ENCODE data around the gene MMP14. TPM values are rescaled to one million over a fixed set of nuclear protein-coding genes. Genes with fewer than 3 reads are reported as not detected.

Gene MMP14
- total RNA-seq, 2 donors from 2014 or later: 59.1 to 82.8 TPM

DNA sequence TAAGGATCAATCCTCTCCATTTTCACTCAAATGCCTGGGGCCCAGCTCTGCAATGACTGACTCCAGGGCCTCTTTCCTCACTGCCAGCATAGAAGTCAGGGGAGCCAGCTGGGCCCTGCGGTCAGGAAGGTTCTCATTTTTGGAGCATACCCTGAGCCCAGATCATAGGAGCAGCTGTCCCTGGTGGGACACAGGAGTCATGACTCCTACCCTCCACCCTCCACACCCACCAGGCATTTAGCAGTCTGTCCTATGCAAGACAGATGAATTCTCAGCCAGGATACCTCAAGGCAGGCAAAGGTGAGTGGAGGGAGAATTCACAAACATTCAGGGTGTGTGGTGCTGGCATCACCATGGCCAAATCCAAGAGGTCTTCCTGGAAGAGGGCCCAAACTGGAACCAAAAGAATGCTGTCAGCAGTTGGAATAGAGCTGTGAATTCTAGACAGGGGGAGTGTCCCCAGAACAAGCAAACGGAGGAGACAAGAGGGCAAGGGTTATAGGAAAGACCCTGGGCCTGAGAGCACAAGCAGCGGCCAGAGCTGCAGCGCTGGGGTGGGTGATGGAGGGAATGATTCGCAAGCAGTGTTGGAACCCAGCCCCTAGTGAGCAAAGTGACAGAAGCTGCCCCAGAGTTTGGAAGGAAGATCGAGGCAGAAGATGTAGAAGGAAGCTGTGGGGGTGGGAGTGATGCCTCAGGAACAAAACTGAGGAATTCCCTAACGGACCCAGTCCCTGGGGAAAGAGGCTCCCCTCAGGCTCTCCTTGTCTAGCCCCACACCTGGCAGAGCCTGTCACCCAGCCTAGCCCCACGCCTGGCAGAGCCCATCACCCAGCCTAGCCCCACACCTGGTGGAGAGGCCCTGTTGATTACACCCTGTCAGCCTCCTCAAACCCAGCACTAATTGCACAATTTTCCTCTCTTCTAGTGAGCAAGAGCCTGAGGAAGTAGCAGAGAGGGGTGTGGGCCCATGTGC is 42.2 kb downstream of the MMP14 start:
- no peak for DNase-seq
- Histone ChIP-seq H3K27me3 (no peaks in the 10 kb centered on the region), H3K36me3 (peaks cover 37% of the 10 kb centered on the region), H3K4me3 (no peak overlapping the region), H3K9me3 (no peaks in the 10 kb centered on the region), H3K27ac (no peak overlapping the region), H3K4me1 (peaks cover 2% of the 10 kb centered on the region), H3K9ac (ENCODE audit: low read depth in 2 of 2, low read length in 2 of 2) (no peak overlapping the region)
- TF ChIP-seq, protein P1, sequence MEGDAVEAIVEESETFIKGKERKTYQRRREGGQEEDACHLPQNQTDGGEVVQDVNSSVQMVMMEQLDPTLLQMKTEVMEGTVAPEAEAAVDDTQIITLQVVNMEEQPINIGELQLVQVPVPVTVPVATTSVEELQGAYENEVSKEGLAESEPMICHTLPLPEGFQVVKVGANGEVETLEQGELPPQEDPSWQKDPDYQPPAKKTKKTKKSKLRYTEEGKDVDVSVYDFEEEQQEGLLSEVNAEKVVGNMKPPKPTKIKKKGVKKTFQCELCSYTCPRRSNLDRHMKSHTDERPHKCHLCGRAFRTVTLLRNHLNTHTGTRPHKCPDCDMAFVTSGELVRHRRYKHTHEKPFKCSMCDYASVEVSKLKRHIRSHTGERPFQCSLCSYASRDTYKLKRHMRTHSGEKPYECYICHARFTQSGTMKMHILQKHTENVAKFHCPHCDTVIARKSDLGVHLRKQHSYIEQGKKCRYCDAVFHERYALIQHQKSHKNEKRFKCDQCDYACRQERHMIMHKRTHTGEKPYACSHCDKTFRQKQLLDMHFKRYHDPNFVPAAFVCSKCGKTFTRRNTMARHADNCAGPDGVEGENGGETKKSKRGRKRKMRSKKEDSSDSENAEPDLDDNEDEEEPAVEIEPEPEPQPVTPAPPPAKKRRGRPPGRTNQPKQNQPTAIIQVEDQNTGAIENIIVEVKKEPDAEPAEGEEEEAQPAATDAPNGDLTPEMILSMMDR (IDR thresholded peaks at IDR 0.05): no peak
- intact Hi-C loops (cut with DNase I): no loop called here

DNA sequence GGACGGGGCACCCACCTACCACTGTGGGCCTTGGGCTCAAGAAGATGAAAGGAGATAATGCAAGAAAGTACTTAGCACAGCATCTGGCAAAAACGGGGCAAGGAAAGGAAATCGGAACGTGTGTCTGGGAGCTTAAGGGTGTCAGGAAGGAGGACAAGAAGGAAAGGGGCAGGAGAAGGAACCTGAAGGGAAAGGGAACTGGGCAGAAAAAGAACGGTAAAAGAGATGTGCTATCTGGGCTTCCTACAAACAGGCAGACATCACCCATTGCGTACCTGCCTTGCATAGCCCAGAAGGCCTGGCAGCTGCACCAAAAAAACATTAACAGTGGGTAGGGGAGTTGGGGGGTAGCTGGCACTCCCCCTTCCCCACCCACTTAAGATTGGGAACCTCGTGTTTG is 45.7 kb downstream of the MMP14 start:
- Histone ChIP-seq H3K27ac (no peak overlapping the region), H3K27me3 (no peaks in the 10 kb centered on the region), H3K9me3 (no peaks in the 10 kb centered on the region), H3K4me3 (no peak overlapping the region), H3K9ac (ENCODE audit: low read depth in 2 of 2, low read length in 2 of 2) (no peak overlapping the region), H3K4me1 (no peaks in the 10 kb centered on the region), H3K36me3 (peaks cover 8% of the 10 kb centered on the region)
- TF ChIP-seq, protein P1 (IDR thresholded peaks at IDR 0.05): no peak
- no peak for DNase-seq
- intact Hi-C loops (cut with DNase I): no loop called here

DNA sequence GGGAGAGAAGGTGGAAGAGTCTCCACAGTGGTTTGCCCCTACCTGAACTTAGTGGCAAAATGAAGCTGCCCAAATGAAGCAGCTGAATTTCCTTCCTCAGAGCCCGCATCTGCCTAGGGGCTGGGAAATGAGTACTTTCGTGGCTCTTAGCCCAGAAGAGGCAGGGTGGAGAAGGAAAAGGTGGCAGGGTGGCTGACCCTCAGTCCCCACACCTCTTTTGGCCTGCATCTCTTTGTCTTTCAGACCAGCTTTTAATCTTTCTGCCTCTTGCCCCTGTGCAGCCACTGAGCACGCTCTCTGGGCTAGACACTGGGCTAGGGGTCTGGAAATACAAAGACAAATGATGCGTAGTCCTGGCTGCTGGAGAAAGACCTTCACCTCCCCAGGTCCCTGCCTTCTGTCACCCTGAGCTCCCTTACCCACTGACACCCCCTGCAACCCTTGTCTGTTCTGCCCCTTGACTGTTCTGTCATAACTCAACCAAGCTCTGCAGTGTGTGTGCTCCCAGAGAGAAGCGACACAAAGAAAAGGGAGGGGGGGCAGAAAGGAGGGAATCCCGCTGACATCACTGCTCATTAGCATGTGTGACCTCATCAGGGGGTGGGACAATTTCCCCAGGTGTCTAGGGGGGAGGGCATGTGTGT is 46.3 kb downstream of the MMP14 start:
- no peak overlapping the region for H3K9ac ChIP-seq (ENCODE audit: low read depth in 2 of 2, low read length in 2 of 2)
- TF ChIP-seq, protein P1 (IDR thresholded peaks at IDR 0.05): no peak
- intact Hi-C loops (cut with DNase I): no loop called here

DNA sequence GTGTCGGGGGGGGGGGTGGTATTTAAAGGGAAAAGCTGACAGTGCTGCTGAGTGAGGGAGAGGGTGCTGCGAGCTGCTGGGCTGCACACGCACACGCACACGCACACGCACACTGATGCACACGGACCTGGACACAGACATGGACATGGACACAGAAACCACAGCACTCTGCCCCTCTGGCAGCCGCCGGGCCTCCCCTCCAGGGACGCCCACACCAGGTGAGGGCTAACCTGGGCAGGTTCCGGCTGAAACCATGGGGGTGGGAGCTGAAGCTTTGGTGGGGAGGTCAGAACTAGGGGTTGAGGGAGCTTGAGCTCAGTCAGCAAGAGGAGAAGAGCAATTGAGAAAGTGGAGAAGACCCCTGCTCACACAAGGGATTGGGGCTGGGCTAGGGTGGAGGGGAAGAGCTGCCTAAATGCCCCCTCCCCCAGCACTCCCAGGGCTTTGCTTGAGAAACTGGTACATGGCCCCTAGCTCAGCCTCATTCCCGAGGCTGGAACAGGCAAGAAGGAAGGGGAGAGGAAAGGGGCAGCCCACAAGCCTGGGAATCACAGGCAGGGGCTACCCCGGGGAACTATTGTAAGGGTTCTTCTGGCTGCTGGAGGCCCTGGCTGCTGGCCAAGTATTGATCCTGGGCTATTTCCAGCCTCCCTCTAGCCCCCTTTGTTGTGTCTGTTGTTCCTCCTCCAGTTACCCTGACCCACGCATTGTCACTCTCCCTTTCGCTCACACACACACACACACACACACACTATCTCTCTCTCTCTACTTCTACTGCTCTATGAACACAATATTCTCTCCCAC is 47.0 kb downstream of the MMP14 start, which contains the start of gene REM2:
REM2 (plus strand) TSS at position 50 of the 804 bp plus-strand sequence; CDS start at position 116, 66 bp downstream.
- H3K4me3 ChIP-seq: no peak within 1 kb of the TSS
- H3K9me3 ChIP-seq: no peaks in the 10 kb centered on the region
- intact Hi-C loops (cut with DNase I): no loop called here
- no peak for DNase-seq
- no peaks in the 10 kb centered on the region for H3K27me3 ChIP-seq
- H3K27ac ChIP-seq: no peak within 1 kb of the TSS
- peaks cover 3% of the 10 kb centered on the region for H3K4me1 ChIP-seq
- no peak within 1 kb of the TSS for H3K9ac ChIP-seq (ENCODE audit: low read depth in 2 of 2, low read length in 2 of 2)
- TF ChIP-seq, protein P1 (IDR thresholded peaks at IDR 0.05): no peak
- no peaks in the 10 kb centered on the region for H3K36me3 ChIP-seq

More for the DNA sequence above, 46.3 kb downstream of the MMP14 start:
- Histone ChIP-seq H3K36me3 (peaks cover 2% of the 10 kb centered on the region), H3K9me3 (no peaks in the 10 kb centered on the region), H3K4me1 (no peaks in the 10 kb centered on the region), H3K27ac (no peak overlapping the region), H3K4me3 (no peak overlapping the region), H3K27me3 (no peaks in the 10 kb centered on the region)
- peak; percentile 51 for DNase-seq

Measured in colonic mucosa (tissue), 4 donors.